GM18502 (cell line): ENCODE data around the gene LRRC25.
"Not testable (repeated sequence)": the region's sequence is repeated elsewhere in the genome, so short reads cannot be mapped to it uniquely, and the experiment has no call there.

Source experiments
- ATAC-seq: cut with Tn5 transposase; IDR thresholded peaks from one replicate; pipeline ENCODE4 v1.9.1; 2021; ENCODE audit warnings: mild to moderate bottlenecking; ENCODE audit not compliant: unreplicated experiment, poor library complexity

LRRC25 gene

GRCh38 chr19:18385675-18386542, 11.5 kb downstream of the LRRC25 start, which contains the start of gene GDF15:
Gene GDF15 (plus strand): TSS chr19:18386158. CDS start chr19:18386190, 32 bp downstream.
- ATAC-seq, result no peak

- no peak for ATAC-seq
Observed at GRCh38 chr19:18385359-18385674, 12.1 kb downstream of the LRRC25 start.

- ATAC-seq, result no peak
Observed at GRCh38 chr19:18384775-18385174, 12.6 kb downstream of the LRRC25 start.

- ATAC-seq, result not testable (repeated sequence)
Observed at GRCh38 chr19:18383622-18384021, 13.8 kb downstream of the LRRC25 start.

- ATAC-seq, result no peak
Observed at GRCh38 chr19:18380843-18381242, 16.6 kb downstream of the LRRC25 start.

- ATAC-seq, result no peak
Observed at GRCh38 chr19:18379803-18380747, 17.3 kb downstream of the LRRC25 start.

- no peak for ATAC-seq
Observed at GRCh38 chr19:18377026-18377425, 20.4 kb downstream of the LRRC25 start.

- ATAC-seq, result peak; percentile 77
Observed at GRCh38 chr19:18373892-18374629, 23.4 kb downstream of the LRRC25 start.

GRCh38 chr19:18373407-18373891, 24.0 kb downstream of the LRRC25 start:
- no peak for ATAC-seq

- ATAC-seq, result no peak
Observed at GRCh38 chr19:18368504-18369222, 28.8 kb downstream of the LRRC25 start.

- no peak for ATAC-seq
Observed at GRCh38 chr19:18366021-18366435, 31.4 kb downstream of the LRRC25 start.

GRCh38 chr19:18364826-18365528, 32.4 kb downstream of the LRRC25 start:
- no peak for ATAC-seq

GRCh38 chr19:18364277-18364825, 33.1 kb downstream of the LRRC25 start:
- not testable (repeated sequence) for ATAC-seq

GRCh38 chr19:18363787-18364186, 33.6 kb downstream of the LRRC25 start:
- no peak for ATAC-seq

- ATAC-seq, result no peak
Observed at GRCh38 chr19:18362934-18363542, 34.4 kb downstream of the LRRC25 start.

GRCh38 chr19:18361646-18362045, 35.8 kb downstream of the LRRC25 start:
- ATAC-seq, result no peak

GRCh38 chr19:18357041-18357440, 40.4 kb downstream of the LRRC25 start:
- no peak for ATAC-seq

GRCh38 chr19:18354743-18355142, 42.7 kb downstream of the LRRC25 start:
- ATAC-seq, result not testable (repeated sequence)
